ENCODE measurements around the gene ENOX2. TPM values are rescaled to one million over a fixed set of nuclear protein-coding genes. Genes with fewer than 3 reads are reported as not detected.
"Not testable (repeated sequence)": the region's sequence is repeated elsewhere in the genome, so short reads cannot be mapped to it uniquely, and the experiment has no call there.

Gene ENOX2
- polyA plus RNA-seq (2013, experiment 1 of 2; ENCODE audit: insufficient read length) = 15.7 TPM
- 14.7 TPM for polyA plus RNA-seq (2013, experiment 2 of 2; ENCODE audit: insufficient read length)

- peak; percentile 98 for DNase-seq
These were observed at the start of gene ENOX2 for GRCh38 chrX:130902783-130903613. ENOX2 (minus strand) TSS chrX:130903209; CDS start chrX:130703216, 199,993 bp downstream.

GRCh38 chrX:130952266-130953043 is 49.4 kb upstream of the ENOX2 start:
- no peak for DNase-seq

- no peak for DNase-seq
These were observed 41.2 kb upstream of the ENOX2 start for GRCh38 chrX:130944230-130944629.

- DNase-seq = no peak
These were observed 34.1 kb upstream of the ENOX2 start for GRCh38 chrX:130937101-130937500.

GRCh38 chrX:130933358-130933757 is 30.3 kb upstream of the ENOX2 start:
- no peak for DNase-seq

GRCh38 chrX:130920405-130920804 is 17.4 kb upstream of the ENOX2 start:
- not testable (repeated sequence) for DNase-seq

GRCh38 chrX:130919676-130920075 is 16.7 kb upstream of the ENOX2 start:
- DNase-seq = not testable (repeated sequence)

- not testable (repeated sequence) for DNase-seq
These were observed 15.5 kb upstream of the ENOX2 start for GRCh38 chrX:130918498-130918897.

GRCh38 chrX:130916636-130917422 is 13.8 kb upstream of the ENOX2 start:
- DNase-seq = peak; percentile 45

GRCh38 chrX:130915302-130915701 is 12.3 kb upstream of the ENOX2 start:
- DNase-seq = peak; percentile 3

GRCh38 chrX:130909469-130910136 is 6.6 kb upstream of the ENOX2 start:
- peak; percentile 0 for DNase-seq

- DNase-seq = no peak
These were observed 3.8 kb upstream of the ENOX2 start for GRCh38 chrX:130906776-130907175.

GRCh38 chrX:130902446-130902782 is 595 bp downstream of the ENOX2 start:
- DNase-seq = no peak

- peak; percentile 48 for DNase-seq
These were observed 6.1 kb downstream of the ENOX2 start for GRCh38 chrX:130896802-130897501.

GRCh38 chrX:130896026-130896425 is 7.0 kb downstream of the ENOX2 start:
- DNase-seq = peak; percentile 35

GRCh38 chrX:130895299-130895698 is 7.7 kb downstream of the ENOX2 start:
- DNase-seq = peak; percentile 8

GRCh38 chrX:130893356-130894085 is 9.5 kb downstream of the ENOX2 start:
- peak; percentile 16 for DNase-seq

- no peak for DNase-seq
These were observed 15.6 kb downstream of the ENOX2 start for GRCh38 chrX:130887376-130887775.

- DNase-seq = no peak
These were observed 17.0 kb downstream of the ENOX2 start for GRCh38 chrX:130885996-130886395.

GRCh38 chrX:130885508-130885907 is 17.5 kb downstream of the ENOX2 start:
- DNase-seq = no peak

GRCh38 chrX:130884627-130885026 is 18.4 kb downstream of the ENOX2 start:
- DNase-seq = no peak

Measured in fibroblast of skin of abdomen (primary cell).